GM21786 (cell line): Measurements from ENCODE around the gene OR2F1.
"Not testable (repeated sequence)": the region's sequence is repeated elsewhere in the genome, so short reads cannot be mapped to it uniquely, and the experiment has no call there.

Experiments used
- ATAC-seq: cut with Tn5 transposase; IDR thresholded peaks from one replicate; pipeline ENCODE4 v1.9.1; 2021; ENCODE audit not compliant: unreplicated experiment

OR2F1 gene

DNA sequence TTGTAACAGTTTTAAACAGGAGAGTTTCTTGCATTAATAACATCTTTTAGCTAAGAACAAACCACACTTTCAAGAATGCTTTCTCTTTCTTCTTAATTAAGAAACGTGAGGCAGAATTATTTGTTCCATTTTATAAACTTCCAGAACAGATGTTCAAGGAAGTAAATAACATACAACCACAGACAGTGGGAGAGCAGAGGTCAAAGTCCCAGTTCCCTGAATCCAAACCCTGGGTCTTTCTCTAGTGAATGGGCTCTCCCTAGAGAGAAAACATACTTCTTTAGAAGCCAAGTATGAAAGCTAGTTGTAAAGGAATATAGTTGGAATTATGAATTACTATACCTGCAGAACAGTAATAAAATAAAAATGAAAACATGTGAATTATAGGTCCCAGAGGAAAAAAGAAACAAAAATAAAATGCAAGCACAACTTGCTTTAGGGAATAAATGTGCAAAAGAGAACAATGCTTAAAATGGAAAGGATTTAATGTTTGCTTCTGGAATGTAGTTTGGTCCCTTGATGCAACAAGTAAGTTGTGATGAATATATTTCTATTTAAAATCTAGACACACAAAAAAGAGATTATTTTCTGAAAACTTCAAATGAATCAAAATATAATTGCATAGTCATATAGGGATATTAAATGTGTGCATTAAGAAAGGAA is 51.5 kb downstream of the OR2F1 start:
- ATAC-seq, result no peak

DNA sequence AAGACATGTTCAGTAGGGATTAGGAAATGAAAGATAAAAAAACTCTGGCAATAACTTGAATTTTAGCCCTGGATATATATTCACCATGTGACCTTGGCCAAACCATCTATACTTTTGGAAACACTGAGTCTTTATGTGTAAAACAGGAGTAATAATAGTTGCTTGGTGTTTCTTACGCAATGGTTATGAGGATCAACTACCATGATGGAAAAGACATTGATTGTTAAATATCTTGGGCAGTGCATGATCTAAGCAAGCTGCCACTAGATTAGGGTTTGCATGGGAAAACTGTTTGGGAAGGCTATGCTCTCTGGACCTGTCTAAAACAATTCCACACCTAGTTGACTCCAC is 52.0 kb downstream of the OR2F1 start:
- ATAC-seq, result no peak

DNA sequence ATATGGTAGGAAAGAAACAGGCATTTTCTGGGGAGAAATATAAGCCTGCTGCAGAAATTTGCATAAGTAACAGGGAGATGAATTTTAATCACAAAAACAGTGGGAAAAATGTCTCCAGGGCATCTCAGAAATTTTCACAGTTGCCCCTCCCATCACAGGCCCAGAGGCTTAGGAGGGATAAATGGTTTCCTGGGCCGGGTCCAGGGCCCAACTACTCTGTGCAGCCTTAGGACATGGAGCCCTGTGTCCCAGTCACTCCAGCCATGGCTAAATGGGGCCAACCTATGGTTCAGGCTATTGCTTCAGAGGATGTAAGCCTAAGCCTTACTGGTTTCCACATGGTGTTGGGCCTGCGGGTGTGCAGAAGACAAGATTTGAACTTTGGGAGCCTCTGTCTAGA is 54.7 kb downstream of the OR2F1 start:
- no peak for ATAC-seq

DNA sequence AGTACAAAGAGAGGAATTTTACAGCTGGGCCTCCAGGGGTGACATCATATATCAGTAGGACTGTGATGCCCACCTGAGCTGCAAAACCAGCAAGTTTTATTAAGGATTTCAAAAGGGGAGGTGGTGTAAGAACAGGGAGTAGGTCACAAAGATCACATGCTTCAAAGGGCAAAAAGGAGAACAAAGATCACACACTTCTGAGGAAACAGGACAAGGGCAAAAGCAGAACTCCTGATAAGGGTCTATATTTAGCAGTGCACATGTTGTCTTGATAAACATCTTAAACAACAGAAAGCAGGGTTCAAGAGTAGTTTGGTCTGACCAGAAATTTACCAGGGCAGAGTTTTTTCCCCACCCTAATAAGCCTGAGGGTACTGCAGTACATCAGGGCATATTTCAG is 55.4 kb downstream of the OR2F1 start:
- not testable (repeated sequence) for ATAC-seq

DNA sequence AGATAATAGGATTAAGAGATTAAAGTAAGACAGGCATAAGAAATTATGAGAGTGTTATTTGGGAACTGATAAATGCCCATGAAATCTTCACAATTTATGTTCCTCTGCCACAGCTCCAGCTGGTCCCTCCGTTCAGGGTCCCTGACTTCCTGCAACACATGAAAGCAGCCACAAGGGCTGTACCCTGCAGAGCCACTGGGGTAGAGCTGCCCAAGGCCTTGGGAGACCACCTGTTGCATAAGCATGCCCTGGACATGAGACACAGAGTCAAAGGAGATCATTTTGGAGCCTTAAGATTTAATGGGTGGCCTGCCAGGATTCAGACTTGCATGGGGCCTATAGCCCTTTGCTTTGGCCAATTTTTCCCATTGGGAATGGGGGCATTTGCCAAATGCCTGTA is 56.2 kb downstream of the OR2F1 start:
- not testable (repeated sequence) for ATAC-seq

DNA sequence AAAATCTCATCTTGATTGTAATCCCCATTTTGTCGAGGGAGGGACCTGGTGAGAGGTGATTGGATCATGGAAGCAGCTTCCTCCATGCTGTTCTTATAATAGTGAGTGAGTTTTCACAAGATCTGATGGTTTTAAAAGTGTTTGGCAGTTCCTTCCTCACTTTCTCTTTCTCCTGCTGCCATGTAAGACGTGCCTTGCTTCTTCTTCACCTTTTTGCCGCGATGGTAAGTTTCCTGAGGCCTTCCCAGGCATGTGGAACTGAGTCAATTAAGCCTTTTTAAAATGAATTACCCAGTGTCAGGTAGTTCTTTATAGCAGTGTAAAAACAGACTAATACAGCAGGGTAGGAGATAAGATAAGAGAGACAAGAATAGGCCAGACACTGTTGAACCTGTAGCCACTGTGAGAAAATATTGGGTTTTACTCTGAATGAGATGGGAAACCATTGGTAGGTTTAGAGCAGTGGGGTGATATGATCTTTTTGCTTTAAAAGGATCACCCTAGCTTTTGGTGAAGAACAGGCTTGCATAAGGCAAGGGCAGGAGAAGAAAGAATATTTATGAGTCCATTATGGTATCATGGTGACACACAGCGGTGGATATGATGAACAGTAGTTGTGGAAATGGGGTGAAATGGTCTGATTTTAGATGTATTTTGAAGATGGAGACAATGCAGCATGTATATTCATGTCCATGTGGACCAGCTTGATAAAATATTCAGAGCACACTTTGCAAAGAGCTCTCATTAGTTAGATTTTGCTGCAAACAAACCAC is 57.0 kb downstream of the OR2F1 start:
- no peak for ATAC-seq
